ENCODE data around the gene ZNF644. TPM values are rescaled to one million over a fixed set of nuclear protein-coding genes. Genes with fewer than 3 reads are reported as not detected.
A peak's percentile ranks its signal among the peaks of the same experiment; 100 is the strongest.
"Not testable (repeated sequence)": the region's sequence is repeated elsewhere in the genome, so short reads cannot be mapped to it uniquely, and the experiment has no call there.

The ZNF644 gene
- total RNA-seq, 1 donor from 2014 or later, result 177 TPM

DNA sequence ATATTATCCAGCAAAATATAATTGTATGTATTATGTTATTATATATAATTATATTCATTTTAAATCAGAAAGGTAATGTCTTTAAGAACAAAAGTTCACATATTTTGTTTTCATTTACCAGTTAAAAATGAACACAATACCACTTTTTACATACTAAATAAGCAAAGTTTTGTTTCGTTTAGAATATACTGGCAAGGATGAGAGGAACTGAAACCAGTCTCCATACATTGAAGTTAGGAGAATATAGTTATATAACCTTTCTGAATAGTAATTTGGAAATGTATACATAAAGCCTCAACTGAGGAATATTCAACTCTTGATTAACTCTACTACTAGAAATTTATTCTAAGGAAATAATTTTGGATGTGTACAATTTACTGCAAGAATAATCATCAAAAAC lies 110.5 kb downstream of the ZNF644 start:
- Mint-ChIP-seq H3K4me1 (no peaks in the 10 kb centered on the region), H3K27me3 (ENCODE audit: insufficient read depth, low read depth) (no peaks in the 10 kb centered on the region), H3K27ac (no peak overlapping the region), H3K9me3 (peaks cover 5% of the 10 kb centered on the region), H3K4me3 (no peak overlapping the region), H3K36me3 (peaks cover 43% of the 10 kb centered on the region)
- no peak overlapping the region for H2AFZ ChIP-seq (replicated peaks)
- no peak overlapping the region for H3K4me3 ChIP-seq
- H3K36me3 ChIP-seq, result peaks cover 21% of the 10 kb centered on the region
- no peak for DNase-seq (ENCODE audit: low spot score)
- H3K9ac ChIP-seq, result no peak overlapping the region
- no peak overlapping the region for H3K27ac ChIP-seq
- H3K27me3 ChIP-seq, result no peaks in the 10 kb centered on the region
- peaks cover 11% of the 10 kb centered on the region for H4K20me1 ChIP-seq (ENCODE audit: low read depth)
- H3K79me2 ChIP-seq (ENCODE audit: low read depth), result peaks cover 55% of the 10 kb centered on the region
- no peaks in the 10 kb centered on the region for H3K4me1 ChIP-seq
- no peaks in the 10 kb centered on the region for H3K9me3 ChIP-seq (ENCODE audit: low read depth)
- H3F3A ChIP-seq (ENCODE audit: low read depth), result no peaks in the 10 kb centered on the region
- TF ChIP-seq EZH2phosphoT487 (IDR thresholded peaks at IDR 0.05), result no peak
- TF ChIP-seq, protein P1, sequence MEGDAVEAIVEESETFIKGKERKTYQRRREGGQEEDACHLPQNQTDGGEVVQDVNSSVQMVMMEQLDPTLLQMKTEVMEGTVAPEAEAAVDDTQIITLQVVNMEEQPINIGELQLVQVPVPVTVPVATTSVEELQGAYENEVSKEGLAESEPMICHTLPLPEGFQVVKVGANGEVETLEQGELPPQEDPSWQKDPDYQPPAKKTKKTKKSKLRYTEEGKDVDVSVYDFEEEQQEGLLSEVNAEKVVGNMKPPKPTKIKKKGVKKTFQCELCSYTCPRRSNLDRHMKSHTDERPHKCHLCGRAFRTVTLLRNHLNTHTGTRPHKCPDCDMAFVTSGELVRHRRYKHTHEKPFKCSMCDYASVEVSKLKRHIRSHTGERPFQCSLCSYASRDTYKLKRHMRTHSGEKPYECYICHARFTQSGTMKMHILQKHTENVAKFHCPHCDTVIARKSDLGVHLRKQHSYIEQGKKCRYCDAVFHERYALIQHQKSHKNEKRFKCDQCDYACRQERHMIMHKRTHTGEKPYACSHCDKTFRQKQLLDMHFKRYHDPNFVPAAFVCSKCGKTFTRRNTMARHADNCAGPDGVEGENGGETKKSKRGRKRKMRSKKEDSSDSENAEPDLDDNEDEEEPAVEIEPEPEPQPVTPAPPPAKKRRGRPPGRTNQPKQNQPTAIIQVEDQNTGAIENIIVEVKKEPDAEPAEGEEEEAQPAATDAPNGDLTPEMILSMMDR (IDR thresholded peaks at IDR 0.05), result no peak
- TF ChIP-seq EZH2 (IDR thresholded peaks at IDR 0.05), result no peak
- no peak overlapping the region for H3K4me2 ChIP-seq

DNA sequence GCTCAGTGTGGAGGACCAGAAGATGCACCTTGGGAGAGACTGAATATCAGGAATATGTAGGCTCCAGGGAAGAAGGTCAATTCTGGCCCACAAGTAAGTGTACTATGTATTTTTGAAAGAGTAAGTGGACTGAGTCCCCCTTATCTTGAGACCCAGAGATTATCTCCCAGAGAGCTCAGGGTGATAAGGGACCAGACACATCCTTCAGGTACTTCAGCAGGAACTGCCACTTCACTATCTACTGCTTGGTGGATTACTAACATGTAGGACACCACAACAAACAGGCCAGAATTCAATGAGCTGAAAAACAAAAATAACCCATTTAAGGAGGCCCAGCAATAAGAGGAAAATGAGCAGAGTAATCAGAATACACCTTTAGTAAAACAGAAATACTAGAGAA lies 119.2 kb downstream of the ZNF644 start:
- Histone ChIP-seq H3K4me1 (no peaks in the 10 kb centered on the region), H3K79me2 (ENCODE audit: low read depth) (peaks cover 12% of the 10 kb centered on the region), H3K27ac (no peak overlapping the region), H3K9me3 (ENCODE audit: low read depth) (no peaks in the 10 kb centered on the region), H2AFZ (replicated peaks) (no peak overlapping the region), H3K4me3 (no peak overlapping the region), H3K27me3 (no peaks in the 10 kb centered on the region), H3K4me2 (no peak overlapping the region), H3K9ac (no peak overlapping the region), H4K20me1 (ENCODE audit: low read depth) (no peaks in the 10 kb centered on the region), H3K36me3 (peaks cover 10% of the 10 kb centered on the region), H3F3A (ENCODE audit: low read depth) (no peaks in the 10 kb centered on the region)
- no peak overlapping the region for H3K4me3 Mint-ChIP-seq
- H3K9me3 Mint-ChIP-seq, result no peaks in the 10 kb centered on the region
- DNase-seq (ENCODE audit: low spot score), result no peak
- H3K27ac Mint-ChIP-seq, result no peak overlapping the region
- TF ChIP-seq, protein P1 (IDR thresholded peaks at IDR 0.05), result no peak
- TF ChIP-seq EZH2phosphoT487 (IDR thresholded peaks at IDR 0.05), result no peak
- no peak for TF ChIP-seq EZH2 (IDR thresholded peaks at IDR 0.05)
- H3K36me3 Mint-ChIP-seq, result peaks cover 51% of the 10 kb centered on the region
- no peaks in the 10 kb centered on the region for H3K27me3 Mint-ChIP-seq (ENCODE audit: insufficient read depth, low read depth)
- no peaks in the 10 kb centered on the region for H3K4me1 Mint-ChIP-seq

DNA sequence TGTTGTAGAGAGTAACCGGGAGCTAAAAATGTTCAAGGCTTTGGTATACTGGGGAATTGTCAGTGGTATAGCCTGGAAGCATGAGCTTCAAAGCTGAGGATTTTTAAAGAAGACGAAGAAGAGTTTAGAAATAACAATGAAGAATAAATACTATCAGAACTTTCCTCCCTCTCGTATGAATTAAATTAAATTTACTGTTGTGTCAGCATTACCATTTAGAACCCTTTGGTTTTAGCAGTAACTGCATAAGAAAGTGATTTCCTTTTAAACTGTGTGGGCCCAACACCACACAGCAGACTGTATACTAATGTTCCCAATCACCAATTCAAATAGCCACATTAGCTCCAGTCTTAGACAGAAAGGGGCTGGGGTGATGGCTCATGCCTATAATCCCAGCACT lies 122.6 kb downstream of the ZNF644 start:
- no peak overlapping the region for H3K27ac Mint-ChIP-seq
- peaks cover 14% of the 10 kb centered on the region for H3K4me1 Mint-ChIP-seq
- H3K79me2 ChIP-seq (ENCODE audit: low read depth), result peaks cover 3% of the 10 kb centered on the region
- no peak overlapping the region for H3K9ac ChIP-seq
- H3K36me3 Mint-ChIP-seq, result peaks cover 48% of the 10 kb centered on the region
- no peak overlapping the region for H3K27ac ChIP-seq
- no peaks in the 10 kb centered on the region for H3K27me3 Mint-ChIP-seq (ENCODE audit: insufficient read depth, low read depth)
- no peak for DNase-seq (ENCODE audit: low spot score)
- no peaks in the 10 kb centered on the region for H3K27me3 ChIP-seq
- no peak overlapping the region for H2AFZ ChIP-seq (replicated peaks)
- H3K9me3 ChIP-seq (ENCODE audit: low read depth), result no peaks in the 10 kb centered on the region
- H3K4me3 Mint-ChIP-seq, result no peak overlapping the region
- H3F3A ChIP-seq (ENCODE audit: low read depth), result no peaks in the 10 kb centered on the region
- H3K4me2 ChIP-seq, result no peak overlapping the region
- no peaks in the 10 kb centered on the region for H4K20me1 ChIP-seq (ENCODE audit: low read depth)
- TF ChIP-seq EZH2phosphoT487 (IDR thresholded peaks at IDR 0.05) (no peak), EZH2 (IDR thresholded peaks at IDR 0.05) (no peak)
- TF ChIP-seq, protein P1 (IDR thresholded peaks at IDR 0.05), result no peak
- no peak overlapping the region for H3K4me3 ChIP-seq
- H3K4me1 ChIP-seq, result no peaks in the 10 kb centered on the region
- H3K9me3 Mint-ChIP-seq, result peaks cover 3% of the 10 kb centered on the region
- peaks cover 3% of the 10 kb centered on the region for H3K36me3 ChIP-seq

DNA sequence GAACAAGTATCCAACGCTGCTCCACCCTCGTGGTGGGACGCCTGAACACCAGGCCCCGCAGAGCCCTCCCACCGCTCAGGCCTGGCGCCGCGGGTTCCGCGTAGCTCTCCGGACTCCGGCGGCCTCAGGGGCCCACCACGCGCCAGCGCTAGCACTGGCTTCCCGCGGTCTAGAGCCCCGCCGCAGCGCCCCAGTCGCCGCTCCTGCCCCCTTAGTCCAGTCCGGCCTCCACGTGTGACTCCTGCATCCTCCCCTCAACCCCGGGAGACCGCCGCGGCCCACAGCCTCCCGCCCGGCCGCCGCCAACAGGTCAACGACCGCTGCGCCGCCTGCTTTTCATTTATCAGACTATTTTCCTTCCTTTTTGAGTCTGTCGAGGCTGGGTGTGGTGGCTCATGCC lies 128.2 kb downstream of the ZNF644 start:
- not testable (repeated sequence) for H3K27ac ChIP-seq; H4K20me1 ChIP-seq (ENCODE audit: low read depth); H3K9me3 ChIP-seq (ENCODE audit: low read depth); DNase-seq (ENCODE audit: low spot score); H3F3A ChIP-seq (ENCODE audit: low read depth); H3K9ac ChIP-seq; H3K4me1 ChIP-seq; H3K27ac Mint-ChIP-seq; H3K79me2 ChIP-seq (ENCODE audit: low read depth); H3K36me3 ChIP-seq; H3K4me2 ChIP-seq; H3K4me3 ChIP-seq; H3K27me3 Mint-ChIP-seq (ENCODE audit: insufficient read depth, low read depth); H2AFZ ChIP-seq (replicated peaks); H3K27me3 ChIP-seq; H3K4me3 Mint-ChIP-seq
- peaks cover 28% of the 10 kb centered on the region for H3K36me3 Mint-ChIP-seq
- H3K9me3 Mint-ChIP-seq, result peaks cover 24% of the 10 kb centered on the region
- H3K4me1 Mint-ChIP-seq, result peaks cover 14% of the 10 kb centered on the region

DNA sequence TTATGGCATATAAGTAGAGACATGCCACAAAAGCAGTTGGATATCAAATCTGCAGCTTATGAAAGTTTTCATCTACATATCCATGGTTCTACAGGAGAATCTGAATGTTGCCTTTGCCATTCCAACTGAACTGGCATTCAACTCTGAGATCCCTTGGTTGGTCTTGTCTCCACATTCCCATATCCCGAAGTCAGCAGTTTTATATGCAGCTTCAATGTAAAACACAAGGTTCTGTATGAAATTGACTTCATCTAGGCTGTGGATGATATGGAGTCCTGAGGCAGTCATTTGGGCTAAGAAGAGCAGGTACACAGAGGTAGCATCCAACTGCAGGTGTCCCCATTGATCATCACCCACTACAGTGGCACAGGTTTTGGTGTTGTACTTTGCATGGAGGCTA lies 129.0 kb downstream of the ZNF644 start:
- not testable (repeated sequence) for H3K27me3 Mint-ChIP-seq (ENCODE audit: insufficient read depth, low read depth); H3K4me2 ChIP-seq; H3K4me3 ChIP-seq; H3K27me3 ChIP-seq; H2AFZ ChIP-seq (replicated peaks); H3K4me3 Mint-ChIP-seq; H3F3A ChIP-seq (ENCODE audit: low read depth); H4K20me1 ChIP-seq (ENCODE audit: low read depth); DNase-seq (ENCODE audit: low spot score); H3K79me2 ChIP-seq (ENCODE audit: low read depth); H3K9ac ChIP-seq; H3K4me1 ChIP-seq; H3K27ac ChIP-seq; H3K36me3 ChIP-seq; H3K9me3 ChIP-seq (ENCODE audit: low read depth)
- Mint-ChIP-seq H3K4me1 (peaks cover 14% of the 10 kb centered on the region), H3K27ac (peak overlapping the region; percentile 60), H3K36me3 (peaks cover 28% of the 10 kb centered on the region), H3K9me3 (peaks cover 24% of the 10 kb centered on the region)

DNA sequence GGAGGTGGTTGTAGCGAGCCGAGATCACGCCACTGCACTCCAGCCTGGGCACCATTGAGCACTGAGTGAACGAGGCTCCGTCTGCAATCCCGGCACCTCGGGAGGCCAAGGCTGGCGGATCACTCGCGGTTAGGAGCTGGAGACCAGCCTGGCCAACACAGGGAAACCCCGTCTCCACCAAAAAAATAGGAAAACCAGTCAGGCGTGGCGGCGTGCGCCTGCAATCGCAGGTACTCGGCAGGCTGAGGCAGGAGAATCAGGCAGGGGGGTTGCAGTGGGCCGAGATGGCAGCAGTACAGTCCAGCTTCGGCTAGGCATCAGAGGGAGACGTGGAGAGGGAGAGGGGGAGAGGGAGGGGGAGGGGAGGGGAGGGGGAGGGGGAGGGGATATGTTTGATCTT lies 129.6 kb downstream of the ZNF644 start:
- peaks cover 28% of the 10 kb centered on the region for H3K36me3 Mint-ChIP-seq
- H3K4me1 Mint-ChIP-seq, result peaks cover 14% of the 10 kb centered on the region
- H3K9ac ChIP-seq; H3K27ac Mint-ChIP-seq; H2AFZ ChIP-seq (replicated peaks); H4K20me1 ChIP-seq (ENCODE audit: low read depth); H3F3A ChIP-seq (ENCODE audit: low read depth); H3K27ac ChIP-seq; H3K79me2 ChIP-seq (ENCODE audit: low read depth); H3K4me2 ChIP-seq; H3K4me1 ChIP-seq; H3K27me3 Mint-ChIP-seq (ENCODE audit: insufficient read depth, low read depth); H3K36me3 ChIP-seq; H3K27me3 ChIP-seq; H3K4me3 ChIP-seq; H3K4me3 Mint-ChIP-seq; H3K9me3 ChIP-seq (ENCODE audit: low read depth); DNase-seq (ENCODE audit: low spot score): not testable (repeated sequence)
- peaks cover 24% of the 10 kb centered on the region for H3K9me3 Mint-ChIP-seq

All from neural progenitor cell (in vitro differentiated cells).